CMK (cell line): ENCODE data around the gene PIERCE2.
"Not testable (repeated sequence)": the region's sequence is repeated elsewhere in the genome, so short reads cannot be mapped to it uniquely, and the experiment has no call there.

ENCODE experiments used
- DNase-seq: peaks from one replicate; pipeline ENCODE4 v3.0.0-alpha.2; 2010; ENCODE audit warnings: low read depth

PIERCE2 gene, protein sequence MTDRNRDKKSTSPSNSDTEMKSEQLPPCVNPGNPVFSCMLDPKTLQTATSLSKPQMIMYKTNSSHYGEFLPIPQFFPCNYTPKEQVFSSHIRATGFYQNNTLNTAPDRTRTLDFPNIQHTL

DNA sequence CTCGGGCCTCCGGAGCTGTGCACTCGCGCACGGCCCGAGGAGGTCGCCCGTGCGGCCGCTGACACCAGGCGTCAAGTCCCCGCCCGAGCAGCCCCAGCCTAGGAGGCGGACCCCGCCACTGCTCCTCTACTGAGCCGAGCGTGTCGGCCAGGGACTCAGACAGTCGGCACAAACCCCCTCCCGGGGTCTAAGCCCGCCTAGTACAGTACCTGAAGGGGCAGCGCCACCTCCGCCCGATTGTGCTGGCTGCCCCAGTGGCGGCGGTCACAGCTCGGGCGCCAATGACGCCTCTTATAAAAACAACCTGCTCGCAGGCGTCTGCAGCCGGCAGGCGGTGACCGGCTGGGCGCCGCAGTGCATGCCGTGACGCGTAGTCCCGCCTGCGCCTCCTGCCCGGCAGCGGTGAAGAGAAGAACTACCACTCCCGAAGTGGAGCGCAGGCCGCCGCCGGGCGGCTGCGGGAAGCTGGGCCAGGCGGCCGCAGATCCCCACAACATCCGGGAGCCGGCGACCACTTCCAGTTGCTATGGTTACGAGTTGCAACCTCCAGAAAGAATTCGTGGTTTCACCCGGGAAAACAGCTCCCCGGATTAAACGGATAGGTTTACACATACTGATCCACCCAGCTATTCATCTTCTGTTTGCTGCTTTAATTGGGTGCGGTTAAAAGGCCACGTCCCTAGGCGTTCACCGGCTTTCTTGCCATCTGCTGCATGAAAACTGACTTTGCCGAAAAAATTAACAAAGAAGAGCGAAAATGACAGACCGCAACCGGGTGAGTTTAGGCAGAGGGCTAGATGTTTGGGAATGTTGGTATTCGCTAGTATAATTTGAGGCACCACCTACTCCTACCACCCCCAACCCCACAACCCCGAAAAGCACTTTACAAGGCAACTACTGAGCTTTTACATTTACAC is at the start of gene PIERCE2, which contains the start of gene CCPG1:
Gene PIERCE2 (plus strand): TSS at position 484 of the 917 bp plus-strand sequence. CDS start 274 bp downstream, at position 758.
Gene CCPG1 (minus strand): TSS at position 348 of the 917 bp plus-strand sequence. CDS start 18,935 bp downstream, outside the sequence.
- DNase-seq, result peak; percentile 83

DNA sequence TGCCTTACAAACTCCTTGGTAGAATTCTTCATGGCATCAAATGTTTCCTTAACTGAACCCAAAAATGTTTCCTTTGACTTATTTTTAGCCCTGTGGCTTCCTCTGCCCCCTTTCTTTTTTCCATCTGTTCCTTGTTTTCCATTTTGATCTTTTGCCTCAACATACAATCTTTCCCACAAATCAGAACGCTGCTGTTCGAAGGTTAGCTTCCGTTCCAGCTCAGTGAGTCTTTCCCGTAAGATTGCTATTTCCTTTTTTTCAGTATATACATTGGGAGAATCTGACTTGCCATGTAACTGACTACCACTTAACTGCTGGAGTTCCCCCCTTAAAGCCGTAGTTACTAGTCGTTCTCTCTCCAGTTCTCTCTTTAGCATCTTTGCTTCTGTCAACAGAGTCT is 48.0 kb upstream of the PIERCE2 start:
- no peak for DNase-seq

DNA sequence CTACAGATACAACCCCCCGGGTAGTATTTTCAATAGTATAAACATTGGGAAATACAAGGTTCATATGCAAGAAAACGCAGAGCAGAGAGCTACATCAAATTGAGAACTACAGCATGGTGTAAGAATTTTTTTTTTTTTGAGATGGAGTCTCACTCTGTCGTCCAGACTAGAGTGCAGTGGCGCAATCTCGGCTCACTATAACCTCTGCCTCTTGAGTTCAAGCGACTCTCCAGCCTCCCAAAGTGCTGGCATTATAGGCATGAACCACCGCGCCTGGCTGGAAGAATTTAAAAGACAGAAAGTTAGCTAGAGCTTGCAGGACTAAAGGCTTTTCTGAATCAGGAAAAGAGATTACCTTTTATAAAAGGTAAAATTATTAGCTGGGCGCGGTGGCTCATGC is 47.2 kb upstream of the PIERCE2 start:
- no peak for DNase-seq

DNA sequence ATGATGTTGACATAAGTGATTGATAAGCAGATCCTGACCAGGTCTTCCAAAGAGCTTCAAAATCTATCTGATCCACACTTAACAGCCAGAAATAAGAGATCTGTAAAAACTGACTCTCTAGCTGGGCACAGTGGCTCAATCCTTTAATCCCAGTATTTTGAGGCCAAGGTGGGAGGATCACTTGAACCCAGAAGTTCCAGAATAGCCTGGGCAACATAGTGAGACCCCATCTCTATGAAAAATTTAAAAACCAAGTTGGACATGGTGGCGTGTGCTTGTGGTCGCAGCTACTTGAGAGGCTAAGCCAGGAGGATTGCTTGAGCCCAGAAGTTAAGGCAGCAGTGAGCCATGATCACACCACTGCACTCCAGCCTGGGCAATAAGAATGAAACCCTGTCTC is 45.7 kb upstream of the PIERCE2 start:
- DNase-seq, result no peak

DNA sequence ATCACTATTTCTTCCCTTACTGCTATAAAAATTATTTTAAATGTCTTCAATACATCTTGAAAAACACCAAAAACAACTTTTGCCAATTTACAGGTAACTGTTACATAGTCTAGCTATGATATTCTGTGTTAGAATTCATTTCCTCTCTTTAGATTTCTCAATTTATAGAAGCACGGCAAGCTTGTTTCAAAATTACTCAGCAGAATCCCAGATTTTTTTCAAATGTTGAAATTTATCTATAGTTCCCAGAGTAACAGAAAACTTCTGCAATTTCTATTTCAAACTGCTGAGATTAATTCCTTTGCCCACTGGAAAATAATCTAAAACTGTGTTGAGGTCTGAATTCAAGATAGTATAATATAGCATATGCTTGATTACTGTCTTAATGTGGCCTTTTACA is 41.3 kb upstream of the PIERCE2 start:
- DNase-seq, result no peak

DNA sequence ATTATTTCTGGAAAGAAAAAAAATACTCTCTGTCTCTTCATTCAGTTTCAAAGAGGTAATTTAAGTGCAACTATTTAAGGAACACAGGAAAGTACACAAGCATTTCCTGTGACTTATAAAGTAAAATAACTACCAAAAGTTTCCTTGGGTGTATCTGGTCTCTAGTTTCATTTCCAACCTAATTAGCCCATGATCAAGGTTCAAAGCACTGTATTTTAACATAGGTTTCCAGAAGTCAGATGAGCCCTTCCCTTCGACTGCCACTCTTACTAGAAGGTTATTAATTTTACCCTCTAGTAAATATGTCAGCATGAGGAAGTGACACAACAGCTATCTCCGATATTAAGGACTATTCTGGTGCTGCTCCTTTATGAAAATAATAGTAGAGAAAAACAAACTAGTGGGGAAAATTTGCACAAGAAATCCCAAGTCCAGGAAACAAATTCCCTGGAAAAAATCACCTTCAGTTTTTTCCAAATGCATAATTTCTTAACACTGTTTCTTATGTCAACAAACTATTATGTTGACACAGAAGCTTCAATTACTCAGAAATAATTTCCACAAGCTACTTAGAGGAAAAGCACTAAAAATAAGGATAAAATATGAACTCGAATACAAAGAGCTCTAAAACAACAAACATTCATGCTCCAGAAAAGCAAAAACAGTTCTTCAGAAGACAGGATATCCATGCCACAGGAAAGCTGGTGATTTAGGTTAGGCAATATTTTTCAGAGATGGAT is 35.4 kb upstream of the PIERCE2 start:
- DNase-seq, result no peak

DNA sequence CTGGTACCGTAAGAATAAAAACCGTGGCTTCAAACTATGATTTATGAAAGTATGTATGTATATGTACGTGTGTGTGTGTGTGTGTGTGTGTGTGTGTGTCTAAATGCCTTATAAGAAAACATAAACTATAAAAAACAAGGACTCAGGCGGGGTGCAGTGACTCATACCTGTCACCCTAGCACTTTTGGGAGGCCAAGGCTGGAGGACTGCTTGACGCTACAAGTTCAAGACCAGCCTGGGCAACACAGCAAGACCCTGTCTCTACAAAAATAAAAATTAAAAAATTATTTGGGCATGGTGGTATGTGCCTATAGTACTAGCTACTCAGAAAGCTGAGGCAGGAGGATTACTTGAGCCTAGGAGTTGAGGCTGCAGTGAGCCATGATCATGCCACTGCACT is 29.2 kb upstream of the PIERCE2 start:
- DNase-seq, result no peak

DNA sequence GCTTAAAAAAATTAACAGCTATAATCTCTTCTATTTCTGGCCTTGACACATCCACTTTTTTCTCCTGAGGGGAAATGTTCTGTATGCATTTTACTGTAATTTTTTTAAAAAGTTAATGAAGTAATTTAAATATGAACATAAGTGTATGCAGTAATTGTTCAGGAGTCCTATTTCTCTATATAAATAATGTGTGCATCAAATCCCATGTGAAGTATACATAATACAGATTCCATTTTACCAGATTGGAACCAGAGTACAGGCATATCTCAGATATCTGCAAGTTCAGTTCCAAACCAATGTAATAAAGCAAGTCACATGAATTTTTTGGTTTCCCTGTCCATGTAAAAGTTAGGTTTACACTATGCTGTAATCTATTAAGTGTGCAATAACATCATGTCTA is 26.7 kb upstream of the PIERCE2 start:
- no peak for DNase-seq

DNA sequence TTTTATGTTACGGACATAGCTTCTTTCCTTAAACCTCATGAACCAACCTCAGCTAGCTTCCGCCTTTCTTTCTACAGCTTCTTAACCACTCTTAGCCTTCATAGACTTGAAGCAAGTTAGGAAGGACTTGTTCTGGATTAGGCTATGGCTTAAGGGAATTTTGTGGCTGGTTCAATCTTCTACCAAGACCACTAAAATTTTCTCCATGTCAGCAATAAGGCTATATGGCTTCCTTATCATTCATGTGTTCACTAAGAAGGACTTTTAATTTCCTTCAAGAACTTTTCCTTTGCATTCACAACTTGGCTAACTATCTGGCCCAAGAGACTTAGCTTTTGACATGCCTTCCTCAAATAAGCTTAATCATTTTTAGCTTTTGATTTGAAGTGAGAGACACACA is 24.6 kb upstream of the PIERCE2 start:
- DNase-seq, result no peak

DNA sequence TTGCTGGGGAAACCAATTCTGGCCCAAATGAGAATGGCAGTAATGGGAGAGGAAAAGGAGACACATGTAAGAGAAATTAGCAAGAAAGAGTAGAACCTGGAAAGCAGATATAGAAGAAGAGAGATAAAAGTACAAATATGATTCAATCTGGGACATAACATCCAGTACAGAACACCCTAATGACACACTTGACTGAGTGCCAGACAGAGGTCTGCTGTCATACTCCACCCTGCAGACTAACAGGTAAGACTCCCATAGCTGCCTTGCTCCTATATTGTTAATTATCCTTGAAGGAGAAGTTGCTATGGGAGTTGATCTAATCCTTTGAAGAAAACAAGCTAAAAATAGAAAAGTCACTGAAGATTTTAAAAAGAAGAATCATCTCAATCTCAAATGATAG is 21.3 kb upstream of the PIERCE2 start:
- DNase-seq, result no peak

DNA sequence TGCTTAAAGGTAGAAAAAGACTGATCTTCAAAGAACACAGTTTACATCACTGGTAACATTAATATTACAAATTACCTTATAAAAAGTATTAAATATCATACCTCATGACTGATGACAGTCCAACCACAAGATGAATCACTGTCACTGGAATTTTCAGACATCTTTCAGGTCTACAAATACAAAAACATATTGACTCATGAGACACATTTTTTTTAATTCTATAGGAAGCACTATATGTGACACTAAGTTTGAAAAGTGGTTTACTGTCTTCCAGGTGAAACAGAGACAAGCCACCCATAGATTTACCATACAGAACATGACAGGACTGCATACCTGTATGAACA is 19.1 kb upstream of the PIERCE2 start:
- DNase-seq, result no peak

DNA sequence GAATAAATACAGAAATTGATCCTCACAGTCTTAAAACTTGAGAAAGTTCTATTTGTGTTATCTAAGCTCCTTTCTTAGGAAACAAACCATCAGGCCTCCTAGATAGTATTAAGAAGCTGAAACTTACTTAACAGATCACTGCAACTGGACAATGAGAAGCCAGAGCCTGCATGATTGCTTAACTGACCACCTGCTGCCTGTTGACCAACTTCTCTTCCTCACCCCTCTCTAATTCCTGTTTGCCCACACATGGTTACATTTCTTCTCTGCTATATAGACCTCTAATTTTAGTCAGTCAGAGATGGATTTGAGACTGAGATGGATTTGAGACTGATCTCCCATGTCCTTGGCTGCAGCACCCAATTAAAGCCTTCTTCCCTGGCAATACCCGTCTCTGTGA is 13.6 kb upstream of the PIERCE2 start:
- no peak for DNase-seq

DNA sequence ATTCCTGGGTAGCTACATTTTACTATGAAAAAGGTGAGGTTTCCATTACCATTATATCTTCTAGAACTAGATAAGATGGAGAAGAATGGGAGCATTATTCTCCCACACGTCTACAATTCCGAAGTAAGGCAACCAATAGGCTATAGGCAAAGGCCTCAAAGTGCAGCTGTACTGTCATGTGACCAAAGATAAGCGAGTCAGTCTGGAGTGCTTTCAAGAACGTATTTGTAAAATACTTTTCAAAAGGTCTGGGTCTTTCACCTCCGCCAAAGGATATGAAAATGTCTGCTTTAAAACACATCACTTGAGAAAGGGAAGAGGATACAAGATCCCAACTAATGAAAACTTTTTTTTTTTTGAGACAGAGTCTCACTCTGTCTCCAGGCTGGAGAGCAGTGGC is 10.1 kb upstream of the PIERCE2 start:
- DNase-seq, result no peak

DNA sequence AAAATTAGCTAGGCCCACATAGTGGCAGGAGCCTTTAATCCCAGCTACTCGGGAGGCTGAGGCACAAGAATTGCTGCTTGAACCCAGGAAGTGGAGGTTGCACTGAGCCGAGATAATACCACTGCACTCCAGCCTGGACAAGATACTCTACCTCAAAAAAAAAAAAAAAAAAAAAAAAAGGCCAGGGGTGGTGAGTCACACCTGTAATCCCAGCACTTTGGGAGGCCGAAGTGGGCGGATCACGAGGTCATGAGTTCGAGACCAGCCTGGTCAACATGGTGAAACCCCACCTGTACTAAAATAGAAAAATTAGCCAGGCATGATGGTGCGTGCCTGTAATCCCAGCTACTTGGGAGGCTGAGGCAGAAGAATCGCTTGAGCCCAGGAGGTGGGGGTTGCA is 8.2 kb upstream of the PIERCE2 start:
- DNase-seq, result not testable (repeated sequence)

DNA sequence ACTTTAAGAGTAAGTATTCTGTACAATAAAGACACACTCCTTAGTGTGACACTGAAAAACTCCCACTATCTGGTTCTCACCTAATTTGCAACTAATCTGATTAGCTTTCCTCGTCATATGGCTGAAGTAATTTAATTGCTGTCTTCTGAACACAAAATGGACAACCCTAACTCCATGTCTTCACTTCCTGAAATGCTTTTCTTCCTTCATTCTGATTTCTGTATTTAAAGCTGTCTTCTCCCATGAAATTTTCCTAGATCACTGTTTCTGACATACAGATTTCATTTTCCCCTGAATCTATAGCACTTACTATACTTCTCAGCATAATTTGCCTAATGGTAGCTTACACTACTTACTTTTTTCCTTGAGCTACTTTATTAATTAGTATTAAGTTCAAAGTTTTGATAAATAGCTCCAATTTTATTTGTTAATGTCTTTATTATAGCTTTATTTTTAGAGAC is 6.5 kb upstream of the PIERCE2 start:
- DNase-seq, result no peak

DNA sequence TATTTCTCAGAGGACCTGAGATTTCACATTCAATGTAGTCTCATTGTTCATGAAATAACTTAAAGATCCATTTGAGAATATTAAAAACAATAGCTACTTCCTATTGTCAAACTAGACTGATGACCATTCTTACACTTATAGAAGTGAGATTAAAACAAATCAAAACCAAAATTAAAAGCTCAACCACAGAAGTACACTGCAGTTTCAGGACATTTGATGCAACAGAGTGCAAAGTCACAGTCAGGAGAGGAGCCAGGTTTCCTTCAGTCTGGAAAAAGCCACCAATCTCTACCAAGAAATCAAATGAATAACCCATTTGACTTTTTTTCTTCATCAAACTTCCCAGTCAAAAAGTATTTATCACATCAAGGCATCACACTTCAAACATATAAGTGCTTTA is 5.6 kb upstream of the PIERCE2 start:
- no peak for DNase-seq

DNA sequence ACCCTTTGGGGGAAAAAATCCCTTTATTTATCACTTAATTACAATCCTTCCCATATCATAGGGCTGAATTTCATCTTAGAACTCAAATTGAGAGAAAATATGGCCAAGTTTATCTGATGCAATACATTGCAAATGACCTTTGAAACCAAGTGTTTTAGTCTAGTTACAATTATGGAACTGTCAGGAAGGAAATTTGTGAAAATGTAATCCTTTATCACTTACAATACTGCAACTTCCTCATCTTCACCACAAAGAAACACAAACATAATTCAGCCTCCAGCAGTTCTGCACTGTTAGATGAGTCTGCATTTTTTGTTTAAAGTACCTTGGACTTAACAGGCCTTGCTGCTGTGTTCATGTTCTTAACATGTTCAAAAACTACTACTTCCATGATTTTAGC is 4.8 kb upstream of the PIERCE2 start:
- DNase-seq, result peak; percentile 69

DNA sequence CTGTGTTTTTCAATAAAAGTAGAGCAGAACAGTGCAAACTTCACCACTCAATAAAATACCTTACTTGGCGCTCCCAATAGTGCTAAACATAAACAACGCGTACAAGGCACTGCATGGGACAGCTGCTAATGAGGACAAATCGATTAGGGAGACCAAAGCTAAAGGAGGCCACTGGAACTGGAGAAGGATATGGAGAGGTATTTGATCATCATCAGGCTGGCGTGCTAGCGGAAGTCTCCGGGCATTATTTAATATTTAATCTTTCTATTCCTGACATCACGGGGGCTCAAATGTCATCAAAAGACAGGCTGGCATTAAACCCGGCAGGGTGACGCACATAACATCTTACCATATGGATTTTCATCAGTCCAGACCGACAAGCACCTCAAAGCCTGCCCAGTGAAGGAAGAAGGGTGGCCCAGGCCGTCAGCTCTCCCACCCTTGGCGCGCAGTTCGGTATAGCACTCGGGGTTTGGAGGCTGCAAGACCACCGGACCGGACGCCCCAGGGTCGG is 740 bp upstream of the PIERCE2 start:
- no peak for DNase-seq

DNA sequence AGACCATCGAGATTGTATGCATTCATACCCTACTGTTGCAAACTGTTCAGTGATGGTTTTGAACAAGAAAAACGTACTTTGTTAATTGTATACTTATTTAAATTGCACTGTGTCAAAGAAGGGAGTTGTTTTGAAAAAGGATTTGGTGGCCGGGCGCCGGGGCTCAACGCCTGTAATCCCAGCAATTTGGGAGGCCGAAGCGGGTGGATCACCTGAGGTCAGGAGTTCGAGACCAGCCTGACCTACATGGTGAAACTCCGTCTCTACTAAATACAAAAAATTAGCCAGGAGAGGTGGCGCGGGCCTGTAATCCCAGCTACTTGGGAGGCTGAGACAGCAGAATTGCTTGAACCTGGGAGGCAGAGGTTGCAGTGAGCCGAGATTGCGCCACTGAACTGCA is 681 bp downstream of the PIERCE2 start:
- DNase-seq, result not testable (repeated sequence)

DNA sequence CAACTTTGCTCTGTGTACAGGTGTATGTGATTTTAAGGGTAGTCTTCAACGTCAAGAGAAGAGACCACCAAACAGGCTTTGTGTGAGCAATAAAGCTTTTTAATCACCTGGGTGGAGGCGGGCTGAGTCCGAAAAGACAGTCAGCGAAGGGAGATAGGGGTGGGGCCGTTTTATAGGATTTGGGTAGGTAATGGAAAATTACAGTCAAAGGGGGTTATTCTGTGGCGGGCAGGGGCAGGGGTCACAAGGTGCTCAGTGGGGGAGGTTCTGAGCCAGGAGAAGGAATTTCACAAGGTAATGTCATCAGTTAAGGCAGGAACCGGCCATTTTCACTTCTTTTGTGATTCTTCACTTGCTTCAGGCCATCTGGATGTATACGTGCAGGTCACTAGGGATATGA is 9.4 kb downstream of the PIERCE2 start:
- DNase-seq, result not testable (repeated sequence)

DNA sequence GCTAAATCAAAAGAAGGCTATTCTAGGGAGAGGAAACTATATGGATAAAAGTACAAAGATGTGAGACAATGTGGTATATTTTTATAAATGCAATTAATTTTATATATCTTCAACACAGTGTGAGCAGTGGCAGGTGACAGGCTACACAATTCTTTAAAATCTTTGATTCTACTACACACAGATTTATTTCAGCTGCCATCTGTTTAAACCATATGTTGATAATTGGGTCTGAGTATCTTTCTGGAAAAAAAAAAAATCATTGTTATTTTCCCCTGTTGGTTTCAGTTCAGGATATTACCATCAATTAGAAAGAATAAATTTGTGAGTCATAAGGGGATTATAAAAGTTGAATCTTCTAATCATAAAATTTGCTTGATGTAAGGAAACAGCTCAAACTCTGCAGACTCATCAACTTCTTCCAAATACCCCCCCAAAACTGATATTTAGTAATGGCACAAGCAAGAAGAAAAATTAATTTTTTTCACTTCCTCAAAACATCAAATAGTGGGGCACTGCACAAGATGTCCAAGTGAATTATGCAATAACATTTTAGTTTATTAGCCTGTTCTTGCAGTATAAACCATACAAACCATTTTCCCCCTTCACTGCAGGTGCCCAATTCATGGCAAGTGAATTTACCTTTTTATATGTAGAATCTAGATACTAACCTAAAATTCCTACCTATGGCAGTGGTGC is 12.0 kb downstream of the PIERCE2 start:
- no peak for DNase-seq

DNA sequence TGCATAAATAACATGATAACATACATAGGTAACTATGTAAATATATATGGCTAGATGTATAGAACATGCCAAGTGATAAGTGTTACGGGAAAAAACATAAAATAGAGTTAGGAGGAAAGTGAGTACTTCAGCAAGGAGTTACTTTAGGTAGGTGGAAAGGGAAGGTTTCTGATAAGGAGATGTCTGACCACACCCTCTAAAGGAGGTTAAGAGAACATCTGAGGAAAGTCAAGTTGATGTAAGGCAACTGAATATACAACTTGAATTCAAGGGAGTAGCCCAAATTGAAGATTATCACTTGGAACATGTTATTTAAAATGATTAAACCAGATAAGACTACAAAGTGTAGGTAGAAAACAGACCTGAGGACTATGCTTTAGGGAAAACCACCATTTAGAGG is 13.8 kb downstream of the PIERCE2 start:
- no peak for DNase-seq
